Measurements from ENCODE around the gene IRF9.

DNA sequence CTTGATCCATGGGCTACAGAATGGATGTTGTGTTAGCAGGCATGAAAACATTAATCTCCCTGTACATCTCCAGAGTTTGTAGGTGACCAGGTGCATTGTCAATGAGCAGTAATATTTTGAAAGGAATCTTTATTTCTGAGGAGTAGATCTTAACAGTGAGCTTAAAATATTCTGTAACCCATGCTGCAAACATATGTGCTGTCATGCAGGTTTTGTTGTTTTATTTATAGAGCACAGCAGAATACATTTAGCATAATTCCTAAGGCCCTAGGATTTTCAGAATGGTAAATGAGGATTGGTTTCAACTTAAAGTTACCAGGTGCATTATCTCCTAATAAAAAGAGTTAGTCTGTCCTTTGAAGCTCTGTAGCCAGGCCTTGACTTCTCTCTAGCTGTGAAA, 34.1 kb upstream of the IRF9 start:
- TF ChIP-seq, protein P1, sequence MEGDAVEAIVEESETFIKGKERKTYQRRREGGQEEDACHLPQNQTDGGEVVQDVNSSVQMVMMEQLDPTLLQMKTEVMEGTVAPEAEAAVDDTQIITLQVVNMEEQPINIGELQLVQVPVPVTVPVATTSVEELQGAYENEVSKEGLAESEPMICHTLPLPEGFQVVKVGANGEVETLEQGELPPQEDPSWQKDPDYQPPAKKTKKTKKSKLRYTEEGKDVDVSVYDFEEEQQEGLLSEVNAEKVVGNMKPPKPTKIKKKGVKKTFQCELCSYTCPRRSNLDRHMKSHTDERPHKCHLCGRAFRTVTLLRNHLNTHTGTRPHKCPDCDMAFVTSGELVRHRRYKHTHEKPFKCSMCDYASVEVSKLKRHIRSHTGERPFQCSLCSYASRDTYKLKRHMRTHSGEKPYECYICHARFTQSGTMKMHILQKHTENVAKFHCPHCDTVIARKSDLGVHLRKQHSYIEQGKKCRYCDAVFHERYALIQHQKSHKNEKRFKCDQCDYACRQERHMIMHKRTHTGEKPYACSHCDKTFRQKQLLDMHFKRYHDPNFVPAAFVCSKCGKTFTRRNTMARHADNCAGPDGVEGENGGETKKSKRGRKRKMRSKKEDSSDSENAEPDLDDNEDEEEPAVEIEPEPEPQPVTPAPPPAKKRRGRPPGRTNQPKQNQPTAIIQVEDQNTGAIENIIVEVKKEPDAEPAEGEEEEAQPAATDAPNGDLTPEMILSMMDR (IDR thresholded peaks at IDR 0.05 in 4 of 5, conservative IDR thresholded peaks at IDR 0.05 in 1 of 5): no peak
- TF ChIP-seq POLR2A (IDR thresholded peaks at IDR 0.05): no peak
